Thoracic aorta (tissue), 2 donors: ENCODE measurements around the gene ATP2C2. TPM values are rescaled to one million over a fixed set of nuclear protein-coding genes. Genes with fewer than 3 reads are reported as not detected.

Source experiments
- ATAC-seq: fragments of 150-250 bp; one replicate; pipeline ENCODE4 v1.8.0; 2017; ENCODE audit warnings: low read depth; ENCODE audit not compliant: insufficient number of reproducible peaks, low FRiP score
- DNase-seq: peaks from one replicate; pipeline ENCODE4 v3.0.0-alpha.2; 2020; ENCODE audit warnings: low spot score
- H3K27ac ChIP-seq, 2 donors: fragments of 200-600 bp; sonication (generic); 1 replicate in 1 of 2; 2 replicates in 1 of 2; pipeline ENCODE4 v1.5.1; 2016; ENCODE audit warnings: mild to moderate bottlenecking in 2 of 2, moderate library complexity in 2 of 2
- H3K27me3 ChIP-seq: fragments of 200-600 bp; sonication (generic); replicated peaks from 2 replicates; pipeline ENCODE4 v1.6.0; 2016; ENCODE audit warnings: mild to moderate bottlenecking; ENCODE audit not compliant: insufficient read depth
- H3K36me3 ChIP-seq: fragments of 200-600 bp; sonication (generic); one replicate; pipeline ENCODE4 v1.5.1; 2016
- H3K4me1 ChIP-seq, 2 donors: fragments of 200-600 bp; sonication (generic); 1 replicate in 1 of 2; 2 replicates in 1 of 2; pipeline versions ENCODE4 v1.5.1 to v1.6.0; 2016; ENCODE audit warnings: low read depth in 2 of 2, mild to moderate bottlenecking in 1 of 2; ENCODE audit not compliant: control insufficient read depth in 1 of 2
- H3K4me3 ChIP-seq: fragments of 200-600 bp; sonication (generic); 2 replicates; pipeline ENCODE4 v1.5.1; 2016; ENCODE audit warnings: mild to moderate bottlenecking
- H3K9me3 ChIP-seq: fragments of 200-600 bp; sonication (generic); 2 replicates; pipeline ENCODE4 v1.5.1; 2016
- total RNA-seq, 2 donors: library from RNA; depleted of rRNA; stranded (reverse); fragments of >200 nt; gene quantifications; one replicate each; pipeline versions ENCODE4 v1.1.0 to v1.2.3, GENCODE V29; 2016
- TF ChIP-seq, protein P1 (sequence below): fragments of 200-600 bp; sonication (generic); IDR thresholded peaks from one replicate; pipeline ENCODE4 v1.5.1; 2019; ENCODE audit warnings: antibody characterized with exemption

Gene ATP2C2
- total RNA-seq, 2 donors from 2014 or later = 0.28 to 0.54 TPM

DNA sequence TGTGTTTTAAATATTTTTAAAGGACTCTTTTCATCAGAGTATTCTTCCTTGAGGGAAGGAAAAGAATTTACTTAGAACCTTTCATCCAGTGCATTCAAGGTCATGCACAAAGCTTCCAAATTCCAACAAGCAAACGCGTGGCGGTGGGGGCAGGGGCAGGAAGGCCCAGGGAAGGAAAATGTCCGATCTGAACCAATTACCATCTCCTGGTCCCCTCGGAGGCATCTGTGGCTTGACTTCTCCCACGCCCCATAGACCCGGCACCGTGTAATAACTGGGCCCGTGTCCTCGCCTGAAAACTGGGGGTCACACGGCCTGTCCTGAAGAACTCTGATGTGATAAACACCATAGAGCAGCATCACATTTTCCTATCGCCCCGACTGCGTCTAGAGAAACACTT lies 117.8 kb downstream of the ATP2C2 start:
- DNase-seq = no peak
- TF ChIP-seq, protein P1, sequence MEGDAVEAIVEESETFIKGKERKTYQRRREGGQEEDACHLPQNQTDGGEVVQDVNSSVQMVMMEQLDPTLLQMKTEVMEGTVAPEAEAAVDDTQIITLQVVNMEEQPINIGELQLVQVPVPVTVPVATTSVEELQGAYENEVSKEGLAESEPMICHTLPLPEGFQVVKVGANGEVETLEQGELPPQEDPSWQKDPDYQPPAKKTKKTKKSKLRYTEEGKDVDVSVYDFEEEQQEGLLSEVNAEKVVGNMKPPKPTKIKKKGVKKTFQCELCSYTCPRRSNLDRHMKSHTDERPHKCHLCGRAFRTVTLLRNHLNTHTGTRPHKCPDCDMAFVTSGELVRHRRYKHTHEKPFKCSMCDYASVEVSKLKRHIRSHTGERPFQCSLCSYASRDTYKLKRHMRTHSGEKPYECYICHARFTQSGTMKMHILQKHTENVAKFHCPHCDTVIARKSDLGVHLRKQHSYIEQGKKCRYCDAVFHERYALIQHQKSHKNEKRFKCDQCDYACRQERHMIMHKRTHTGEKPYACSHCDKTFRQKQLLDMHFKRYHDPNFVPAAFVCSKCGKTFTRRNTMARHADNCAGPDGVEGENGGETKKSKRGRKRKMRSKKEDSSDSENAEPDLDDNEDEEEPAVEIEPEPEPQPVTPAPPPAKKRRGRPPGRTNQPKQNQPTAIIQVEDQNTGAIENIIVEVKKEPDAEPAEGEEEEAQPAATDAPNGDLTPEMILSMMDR = no peak
- H3K36me3 ChIP-seq = peaks cover 10% of the 10 kb centered on the region

DNA sequence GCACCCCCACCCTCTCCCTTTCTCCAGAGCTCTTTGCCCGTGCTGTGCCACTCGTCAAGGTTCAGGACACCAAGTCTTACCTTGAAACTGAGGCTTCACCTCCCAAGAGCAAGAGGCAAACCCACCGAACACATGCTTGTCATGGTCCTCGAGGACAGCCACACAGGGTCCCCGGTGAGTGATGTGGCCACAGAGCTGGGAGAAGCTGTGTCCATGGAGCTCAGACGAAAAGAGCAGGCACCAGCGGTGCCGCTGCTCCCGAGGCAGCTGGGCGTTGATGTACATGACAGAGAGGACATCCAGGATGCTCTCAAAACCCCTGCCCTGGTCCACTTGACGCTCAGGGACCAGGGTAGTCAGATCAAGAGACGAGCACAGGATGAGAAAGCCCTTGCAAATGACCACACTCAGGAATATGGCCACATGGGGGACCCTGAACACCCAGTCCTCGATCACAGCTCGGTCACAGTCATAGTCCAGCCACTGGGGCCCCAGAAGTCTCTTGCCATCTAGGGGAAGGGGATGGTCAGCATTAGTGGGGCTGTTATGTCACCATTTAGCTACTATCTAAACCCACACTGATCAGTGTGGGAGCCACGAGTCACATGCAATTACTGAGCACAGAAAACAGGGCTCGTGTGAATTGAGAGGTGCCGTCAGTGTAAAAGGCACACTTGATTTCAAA lies 118.4 kb downstream of the ATP2C2 start:
- ATAC-seq (no peak), DNase-seq (no peak)
- peaks cover 10% of the 10 kb centered on the region for H3K36me3 ChIP-seq
- no peaks in the 10 kb centered on the region for H3K27me3 ChIP-seq
- no peak overlapping the region for H3K4me3 ChIP-seq
- no peaks in the 10 kb centered on the region for H3K4me1 ChIP-seq
- no peaks in the 10 kb centered on the region for H3K9me3 ChIP-seq
- TF ChIP-seq, protein P1 = no peak
- H3K27ac ChIP-seq = no peak overlapping the region

More for the DNA sequence above, 117.8 kb downstream of the ATP2C2 start:
- Histone ChIP-seq H3K4me3 (no peak overlapping the region), H3K27ac (no peak overlapping the region), H3K9me3 (no peaks in the 10 kb centered on the region), H3K4me1 (no peaks in the 10 kb centered on the region), H3K27me3 (no peaks in the 10 kb centered on the region)
- ATAC-seq = no peak

DNA sequence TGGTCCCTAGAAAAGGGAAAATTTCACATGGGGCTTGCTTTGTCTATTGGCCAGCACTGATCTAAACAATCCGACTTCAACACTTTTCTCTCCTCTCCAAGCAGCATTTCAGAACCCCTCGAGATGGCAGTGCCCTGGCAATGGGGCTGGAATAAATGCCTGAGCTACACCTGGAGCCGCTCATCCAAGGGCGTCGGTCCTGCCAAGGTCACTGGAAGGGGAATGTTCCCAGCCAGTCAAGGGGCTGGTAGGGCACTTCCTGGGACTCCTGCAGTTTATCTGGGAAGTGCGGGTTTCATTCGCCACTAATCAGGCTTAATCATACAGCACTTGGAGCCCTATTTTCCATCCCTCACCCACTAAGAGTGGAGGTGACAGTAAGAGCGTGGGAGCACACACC lies 119.0 kb downstream of the ATP2C2 start:
- Histone ChIP-seq H3K36me3 (peaks cover 10% of the 10 kb centered on the region), H3K4me3 (no peak overlapping the region), H3K4me1 (no peaks in the 10 kb centered on the region), H3K27ac (no peak overlapping the region), H3K27me3 (no peaks in the 10 kb centered on the region), H3K9me3 (no peaks in the 10 kb centered on the region)
- ATAC-seq (no peak), DNase-seq (no peak)
- TF ChIP-seq, protein P1 = no peak

DNA sequence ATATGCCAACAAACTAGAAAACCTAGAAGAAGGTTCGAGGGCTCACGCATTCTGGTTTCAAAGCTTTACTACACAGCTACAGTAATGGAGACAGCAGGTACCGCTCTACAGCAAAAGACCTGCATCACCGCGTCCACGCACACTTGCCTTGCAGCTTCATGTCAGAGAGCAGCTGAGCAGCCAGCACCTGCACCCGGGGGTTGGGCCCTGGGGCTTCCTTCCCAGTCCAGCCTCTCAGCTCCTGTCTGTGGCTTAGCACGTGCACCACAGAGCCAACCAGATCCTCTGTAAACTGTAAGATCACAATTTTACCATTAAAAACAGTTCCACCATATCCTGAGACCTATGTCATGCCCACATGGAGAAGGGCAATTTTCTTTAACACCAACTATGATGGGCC lies 120.8 kb downstream of the ATP2C2 start:
- H3K27me3 ChIP-seq = no peaks in the 10 kb centered on the region
- no peak overlapping the region for H3K27ac ChIP-seq
- peaks cover 10% of the 10 kb centered on the region for H3K36me3 ChIP-seq
- H3K4me3 ChIP-seq = no peak overlapping the region
- no peaks in the 10 kb centered on the region for H3K4me1 ChIP-seq
- no peak for ATAC-seq
- H3K9me3 ChIP-seq = no peaks in the 10 kb centered on the region
- DNase-seq = no peak
- TF ChIP-seq, protein P1 = no peak

DNA sequence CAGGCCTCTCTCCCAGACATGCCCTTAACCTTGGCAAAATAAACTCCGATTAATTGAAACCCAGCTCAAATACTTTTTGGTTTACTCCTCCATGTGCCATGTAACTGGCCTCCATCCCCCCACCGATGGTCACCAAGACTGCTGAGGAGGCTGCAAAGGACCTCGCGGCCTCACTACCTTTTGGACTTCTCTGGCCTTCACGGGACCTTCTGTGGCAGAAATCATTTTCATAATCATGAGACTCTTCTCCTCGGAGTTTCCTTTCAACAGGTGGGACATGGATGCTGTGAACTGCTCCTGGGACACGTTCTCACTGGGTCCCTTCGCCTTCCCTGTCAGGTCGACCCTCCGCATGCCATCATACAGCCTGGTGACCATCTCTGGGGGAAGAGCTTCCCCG lies 127.2 kb downstream of the ATP2C2 start:
- H3K36me3 ChIP-seq = peaks cover 19% of the 10 kb centered on the region
- H3K9me3 ChIP-seq = no peaks in the 10 kb centered on the region
- H3K27me3 ChIP-seq = no peaks in the 10 kb centered on the region
- no peak overlapping the region for H3K4me3 ChIP-seq
- H3K27ac ChIP-seq = no peak overlapping the region
- no peaks in the 10 kb centered on the region for H3K4me1 ChIP-seq
- no peak for DNase-seq
- TF ChIP-seq, protein P1 = no peak
- no peak for ATAC-seq
